Measurements from ENCODE around the gene SNED1. TPM values are rescaled to one million over a fixed set of nuclear protein-coding genes. Genes with fewer than 3 reads are reported as not detected.

Gene SNED1
- total RNA-seq, 1 experiment from 2014 or later, result 22.0 TPM

DNA sequence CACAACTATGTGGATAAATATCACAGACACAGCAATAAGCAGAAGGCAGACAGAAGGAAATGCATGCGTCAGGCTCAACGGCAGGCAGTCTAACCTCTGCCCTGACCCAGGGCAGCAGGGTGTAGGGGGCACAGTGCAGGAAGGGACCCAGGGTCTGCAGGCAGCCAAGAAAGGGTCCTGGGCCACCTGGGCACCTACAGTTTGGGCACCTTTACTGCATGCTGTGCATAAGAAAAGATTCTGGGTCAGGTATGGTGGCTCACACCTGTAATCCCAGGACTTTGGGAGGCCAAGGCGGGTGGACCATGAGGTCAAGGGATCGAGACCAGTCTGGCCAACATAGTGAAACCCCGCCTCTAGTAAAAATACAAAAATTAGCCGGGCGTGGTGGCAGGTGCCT lies 133.1 kb downstream of the SNED1 start:
- H3K27me3 Mint-ChIP-seq (ENCODE audit: insufficient read depth, unreplicated experiment), result no peaks in the 10 kb centered on the region

DNA sequence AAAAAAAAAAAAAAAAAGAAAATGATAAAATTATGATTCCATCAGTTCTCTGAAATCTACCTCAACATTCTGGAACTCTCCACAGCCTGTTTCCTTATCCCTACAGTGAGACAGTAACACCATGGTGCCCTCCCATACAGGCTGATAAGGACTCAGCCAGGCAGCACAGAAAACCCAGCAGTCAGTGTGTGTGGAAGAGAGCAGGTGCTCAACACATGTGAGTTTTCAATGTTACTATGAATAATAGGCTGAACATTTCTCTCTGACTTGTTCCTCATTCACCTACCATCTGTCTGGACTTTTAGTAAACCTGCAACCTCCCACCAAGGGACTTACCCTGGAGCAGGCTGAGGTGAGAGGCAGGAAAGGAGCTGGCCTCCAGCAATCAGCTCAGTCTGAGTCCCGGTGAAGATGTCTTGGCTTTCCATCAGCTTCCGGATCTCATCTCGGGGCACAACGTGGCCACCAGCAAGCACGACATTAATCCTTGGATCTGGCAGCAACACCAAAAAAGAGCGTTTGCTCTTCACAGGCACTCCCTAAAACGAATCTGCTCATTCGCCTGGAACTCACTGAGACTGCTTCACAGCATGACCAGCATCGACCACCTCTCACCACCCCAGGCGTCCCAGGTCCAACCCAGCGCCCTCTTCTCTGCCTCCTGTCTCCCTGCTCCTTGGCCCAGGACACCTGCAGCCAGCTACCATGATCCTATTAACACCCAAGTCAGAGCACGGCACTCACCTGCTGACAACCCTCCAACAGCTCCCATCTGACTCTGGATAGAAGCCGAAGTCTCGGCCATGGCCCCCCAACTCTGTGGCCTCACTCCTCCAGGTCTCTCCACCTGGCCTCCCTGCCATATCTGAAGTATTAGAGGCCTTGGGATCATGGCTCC lies 134.4 kb downstream of the SNED1 start:
- intact Hi-C loops (cut with micrococcal nuclease), result no loop called here
- H3K4me3 Mint-ChIP-seq (ENCODE audit: unreplicated experiment), result no peak overlapping the region
- no peak for DNase-seq (ENCODE audit: unreplicated experiment)
- peaks cover 16% of the 10 kb centered on the region for H3K36me3 Mint-ChIP-seq (ENCODE audit: insufficient read depth, unreplicated experiment)
- POLR2A ChIA-PET, result interaction anchor here (0.7 kb wide), 1 partner anchor 8 kb away, joined by 4 read pairs; no protein-coding TSS in a partner anchor
- H3K27me3 Mint-ChIP-seq (ENCODE audit: insufficient read depth, unreplicated experiment), result no peaks in the 10 kb centered on the region
- no TSS peak for BruUV-seq (replicated peaks)
- CTCF ChIA-PET, result interaction anchor here (0.5 to 0.6 kb wide), 2 partner anchors 18 to 305 kb away, joined by 3 read pairs; no protein-coding TSS in a partner anchor
- no peak overlapping the region for H3K27ac Mint-ChIP-seq (ENCODE audit: low read depth, unreplicated experiment)
- H3K4me1 Mint-ChIP-seq (ENCODE audit: insufficient read depth, unreplicated experiment), result no peaks in the 10 kb centered on the region
- TF ChIP-seq, protein P1, sequence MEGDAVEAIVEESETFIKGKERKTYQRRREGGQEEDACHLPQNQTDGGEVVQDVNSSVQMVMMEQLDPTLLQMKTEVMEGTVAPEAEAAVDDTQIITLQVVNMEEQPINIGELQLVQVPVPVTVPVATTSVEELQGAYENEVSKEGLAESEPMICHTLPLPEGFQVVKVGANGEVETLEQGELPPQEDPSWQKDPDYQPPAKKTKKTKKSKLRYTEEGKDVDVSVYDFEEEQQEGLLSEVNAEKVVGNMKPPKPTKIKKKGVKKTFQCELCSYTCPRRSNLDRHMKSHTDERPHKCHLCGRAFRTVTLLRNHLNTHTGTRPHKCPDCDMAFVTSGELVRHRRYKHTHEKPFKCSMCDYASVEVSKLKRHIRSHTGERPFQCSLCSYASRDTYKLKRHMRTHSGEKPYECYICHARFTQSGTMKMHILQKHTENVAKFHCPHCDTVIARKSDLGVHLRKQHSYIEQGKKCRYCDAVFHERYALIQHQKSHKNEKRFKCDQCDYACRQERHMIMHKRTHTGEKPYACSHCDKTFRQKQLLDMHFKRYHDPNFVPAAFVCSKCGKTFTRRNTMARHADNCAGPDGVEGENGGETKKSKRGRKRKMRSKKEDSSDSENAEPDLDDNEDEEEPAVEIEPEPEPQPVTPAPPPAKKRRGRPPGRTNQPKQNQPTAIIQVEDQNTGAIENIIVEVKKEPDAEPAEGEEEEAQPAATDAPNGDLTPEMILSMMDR (IDR thresholded peaks at IDR 0.05; ENCODE audit: unreplicated experiment), result no peak
- H3K9me3 Mint-ChIP-seq (ENCODE audit: unreplicated experiment), result no peaks in the 10 kb centered on the region

More for the DNA sequence above, 133.1 kb downstream of the SNED1 start:
- ChIA-PET POLR2A (no interaction called here), CTCF (no interaction called here)
- intact Hi-C loops (cut with micrococcal nuclease), result no loop called here
- TF ChIP-seq, protein P1 (IDR thresholded peaks at IDR 0.05; ENCODE audit: unreplicated experiment), result no peak
- no TSS peak for BruUV-seq (replicated peaks)
- H3K9me3 Mint-ChIP-seq (ENCODE audit: unreplicated experiment), result no peaks in the 10 kb centered on the region
- no peak overlapping the region for H3K27ac Mint-ChIP-seq (ENCODE audit: low read depth, unreplicated experiment)
- DNase-seq (ENCODE audit: unreplicated experiment), result no peak
- H3K4me1 Mint-ChIP-seq (ENCODE audit: insufficient read depth, unreplicated experiment), result no peaks in the 10 kb centered on the region
- H3K4me3 Mint-ChIP-seq (ENCODE audit: unreplicated experiment), result no peak overlapping the region
- peaks cover 16% of the 10 kb centered on the region for H3K36me3 Mint-ChIP-seq (ENCODE audit: insufficient read depth, unreplicated experiment)

DNA sequence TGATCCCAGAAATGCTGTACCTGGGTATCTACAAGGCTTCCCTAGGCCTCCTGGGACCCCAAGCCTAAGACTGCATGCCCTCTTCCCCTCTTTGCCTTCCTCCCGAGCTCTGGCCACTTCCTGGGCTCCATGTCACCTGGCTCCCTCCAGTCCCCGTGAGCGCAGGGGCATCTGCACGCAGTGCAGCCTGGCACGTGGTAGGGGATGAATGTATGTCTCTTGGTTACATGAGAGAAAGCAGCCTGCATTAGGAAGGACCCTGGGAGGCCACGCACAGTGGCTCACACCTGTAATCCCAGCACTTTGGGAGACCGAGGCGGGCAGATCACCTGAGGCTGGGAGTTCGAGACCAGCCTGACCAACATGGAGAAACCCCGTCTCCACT lies 135.0 kb downstream of the SNED1 start:
- CTCF ChIA-PET, result interaction anchor here (0.6 kb wide), 1 partner anchor 17 kb away, joined by 3 read pairs; no protein-coding TSS in a partner anchor
- Mint-ChIP-seq H3K27ac (ENCODE audit: low read depth, unreplicated experiment) (no peak overlapping the region), H3K9me3 (ENCODE audit: unreplicated experiment) (no peaks in the 10 kb centered on the region), H3K4me3 (ENCODE audit: unreplicated experiment) (no peak overlapping the region), H3K4me1 (ENCODE audit: insufficient read depth, unreplicated experiment) (no peaks in the 10 kb centered on the region), H3K36me3 (ENCODE audit: insufficient read depth, unreplicated experiment) (peaks cover 16% of the 10 kb centered on the region), H3K27me3 (ENCODE audit: insufficient read depth, unreplicated experiment) (no peaks in the 10 kb centered on the region)
- DNase-seq (ENCODE audit: unreplicated experiment), result no peak
- no TSS peak for BruUV-seq (replicated peaks)
- TF ChIP-seq, protein P1 (IDR thresholded peaks at IDR 0.05; ENCODE audit: unreplicated experiment), result no peak
- POLR2A ChIA-PET, result no interaction called here
- intact Hi-C loops (cut with micrococcal nuclease), result no loop called here

DNA sequence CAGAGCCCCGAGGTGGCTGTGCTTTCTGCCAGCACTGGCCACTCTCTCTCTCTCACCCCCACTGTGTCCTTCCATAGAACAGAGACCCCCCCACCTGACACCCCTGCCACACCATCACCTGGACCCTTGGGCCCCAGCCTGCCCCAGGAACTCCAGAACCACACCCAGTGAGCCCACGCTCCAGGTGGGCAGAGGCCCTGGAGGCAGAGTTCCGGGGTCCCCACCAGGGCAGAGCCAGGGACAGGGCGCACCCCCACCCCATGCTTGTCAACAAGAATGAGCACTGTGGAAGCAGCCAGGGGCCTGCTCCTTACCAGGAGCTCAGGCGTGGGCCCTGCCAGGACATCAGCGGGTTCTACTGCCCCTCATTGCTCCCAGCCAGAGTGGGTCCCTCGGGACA lies 136.3 kb downstream of the SNED1 start:
- POLR2A ChIA-PET, result no interaction called here
- H3K4me1 Mint-ChIP-seq (ENCODE audit: insufficient read depth, unreplicated experiment), result no peaks in the 10 kb centered on the region
- intact Hi-C loops (cut with micrococcal nuclease), result no loop called here
- CTCF ChIA-PET, result no interaction called here
- H3K4me3 Mint-ChIP-seq (ENCODE audit: unreplicated experiment), result no peak overlapping the region
- BruUV-seq (replicated peaks), result no TSS peak
- peaks cover 16% of the 10 kb centered on the region for H3K36me3 Mint-ChIP-seq (ENCODE audit: insufficient read depth, unreplicated experiment)
- no peak for DNase-seq (ENCODE audit: unreplicated experiment)
- H3K27me3 Mint-ChIP-seq (ENCODE audit: insufficient read depth, unreplicated experiment), result no peaks in the 10 kb centered on the region
- no peak overlapping the region for H3K27ac Mint-ChIP-seq (ENCODE audit: low read depth, unreplicated experiment)
- H3K9me3 Mint-ChIP-seq (ENCODE audit: unreplicated experiment), result no peaks in the 10 kb centered on the region
- TF ChIP-seq, protein P1 (IDR thresholded peaks at IDR 0.05; ENCODE audit: unreplicated experiment), result no peak

Measured in MCF 10A (cell line).